HG03066 (cell line): Measurements from ENCODE around the gene FARP1.

Source experiments
- ATAC-seq: cut with Tn5 transposase; IDR thresholded peaks from one replicate; pipeline ENCODE4 v1.9.1; 2021; ENCODE audit warnings: low read depth; ENCODE audit not compliant: unreplicated experiment

FARP1 gene

GRCh38 chr13:98299235-98299965 lies 156.5 kb downstream of the FARP1 start:
- ATAC-seq = no peak

- ATAC-seq = no peak
Observed at GRCh38 chr13:98299966-98300350, 157.1 kb downstream of the FARP1 start.

GRCh38 chr13:98300956-98301641 lies 158.2 kb downstream of the FARP1 start:
- ATAC-seq = no peak

GRCh38 chr13:98301721-98302120 lies 158.8 kb downstream of the FARP1 start:
- no peak for ATAC-seq

- ATAC-seq = no peak
Observed at GRCh38 chr13:98303858-98304257, 161.0 kb downstream of the FARP1 start.

- no peak for ATAC-seq
Observed at GRCh38 chr13:98305670-98306069, 162.8 kb downstream of the FARP1 start.

GRCh38 chr13:98307463-98308085 lies 164.7 kb downstream of the FARP1 start:
- ATAC-seq = no peak

GRCh38 chr13:98308086-98308911 lies 165.4 kb downstream of the FARP1 start:
- ATAC-seq = no peak

- no peak for ATAC-seq
Observed at GRCh38 chr13:98309569-98310335, 166.9 kb downstream of the FARP1 start.

GRCh38 chr13:98310485-98311199 lies 167.7 kb downstream of the FARP1 start:
- no peak for ATAC-seq

GRCh38 chr13:98311200-98311548 lies 168.3 kb downstream of the FARP1 start:
- ATAC-seq = no peak

GRCh38 chr13:98312606-98313005 lies 169.7 kb downstream of the FARP1 start:
- ATAC-seq = no peak

GRCh38 chr13:98313023-98313921 lies 170.4 kb downstream of the FARP1 start:
- ATAC-seq = no peak

GRCh38 chr13:98313922-98314292 lies 171.0 kb downstream of the FARP1 start:
- no peak for ATAC-seq

- no peak for ATAC-seq
Observed at GRCh38 chr13:98315466-98315865, 172.6 kb downstream of the FARP1 start.

- ATAC-seq = no peak
Observed at GRCh38 chr13:98315902-98316301, 173.0 kb downstream of the FARP1 start.

- ATAC-seq = no peak
Observed at GRCh38 chr13:98317573-98318171, 174.8 kb downstream of the FARP1 start.

- ATAC-seq = no peak
Observed at GRCh38 chr13:98318263-98318878, 175.5 kb downstream of the FARP1 start.
